Fibroblast of the aortic adventitia (primary cell): ENCODE data around the gene EXOC6B. TPM values are rescaled to one million over a fixed set of nuclear protein-coding genes. Genes with fewer than 3 reads are reported as not detected.

Experiments
- DNase-seq: peaks from one replicate; pipeline ENCODE4 v3.0.0-alpha.2; 2010; ENCODE audit warnings: low read depth
- H3K4me3 ChIP-seq: 2 replicates; pipeline ENCODE4 v1.5.1; 2011; ENCODE audit warnings: low read depth, mild to moderate bottlenecking, control low read depth, low read length, moderate library complexity
- CTCF ChIP-seq: IDR thresholded peaks from 2 replicates; pipeline ENCODE4 v1.5.1; 2011; ENCODE audit warnings: mild to moderate bottlenecking, low read length, control low read depth, inconsistent platforms; ENCODE audit not compliant: insufficient read depth
- total RNA-seq: library from RNA; depleted of rRNA; stranded (reverse); fragments of >200 nt; gene quantifications from 2 replicates; pipeline ENCODE4 v1.2.3, GENCODE V29; 2012; ENCODE audit warnings: low replicate concordance

EXOC6B gene
- total RNA-seq, 1 donor = 30.2 TPM

- H3K4me3 ChIP-seq = no peak overlapping the region
- no peak for TF ChIP-seq CTCF
- DNase-seq = no peak
These were observed 3.0 kb downstream of the EXOC6B start for GRCh38 chr2:72822794-72823193.

GRCh38 chr2:72821983-72822382, 3.9 kb downstream of the EXOC6B start:
- no peak overlapping the region for H3K4me3 ChIP-seq
- no peak for DNase-seq
- no peak for TF ChIP-seq CTCF

- no peak for DNase-seq
- H3K4me3 ChIP-seq = no peak overlapping the region
- TF ChIP-seq CTCF = no peak
These were observed 4.7 kb downstream of the EXOC6B start for GRCh38 chr2:72821118-72821517.

GRCh38 chr2:72819501-72819900, 6.3 kb downstream of the EXOC6B start:
- no peak for TF ChIP-seq CTCF
- no peak for DNase-seq
- no peak overlapping the region for H3K4me3 ChIP-seq

GRCh38 chr2:72815655-72816278, 10.1 kb downstream of the EXOC6B start:
- H3K4me3 ChIP-seq = no peak overlapping the region
- no peak for DNase-seq
- no peak for TF ChIP-seq CTCF

- DNase-seq = peak; percentile 33
- no peak overlapping the region for H3K4me3 ChIP-seq
- no peak for TF ChIP-seq CTCF
These were observed 12.0 kb downstream of the EXOC6B start for GRCh38 chr2:72813841-72814240.

- DNase-seq = no peak
- TF ChIP-seq CTCF = no peak
- no peak overlapping the region for H3K4me3 ChIP-seq
These were observed 15.7 kb downstream of the EXOC6B start for GRCh38 chr2:72810165-72810564.
